ENCODE measurements around the gene OXSM.

OXSM gene

GRCh38 chr3:25789596-25790556 lies at the start of gene OXSM:
TSS of gene OXSM (plus strand) at chr3:25790090. CDS start at chr3:25791021, 931 bp downstream.
- DNase-seq (ENCODE audit: low read depth in 3 of 3), result peak; percentile 86 to 93 (median 90)

GRCh38 chr3:25744470-25744869 lies 45.4 kb upstream of the OXSM start:
- DNase-seq (ENCODE audit: low read depth in 3 of 3), result no peak

- no peak for DNase-seq (ENCODE audit: low read depth in 3 of 3)
Measured at GRCh38 chr3:25747033-25747432, 42.9 kb upstream of the OXSM start.

- DNase-seq (ENCODE audit: low read depth in 3 of 3), result no peak
Measured at GRCh38 chr3:25748189-25748588, 41.7 kb upstream of the OXSM start.

GRCh38 chr3:25749031-25749581 lies 40.8 kb upstream of the OXSM start:
- DNase-seq (ENCODE audit: low read depth in 3 of 3), result no peak

GRCh38 chr3:25751048-25751447 lies 38.8 kb upstream of the OXSM start:
- DNase-seq (ENCODE audit: low read depth in 3 of 3), result no peak

- no peak for DNase-seq (ENCODE audit: low read depth in 3 of 3)
Measured at GRCh38 chr3:25751725-25752124, 38.2 kb upstream of the OXSM start.

- no peak for DNase-seq (ENCODE audit: low read depth in 3 of 3)
Measured at GRCh38 chr3:25768851-25769250, 21.0 kb upstream of the OXSM start.

GRCh38 chr3:25775936-25776335 lies 14.0 kb upstream of the OXSM start:
- no peak for DNase-seq (ENCODE audit: low read depth in 3 of 3)

GRCh38 chr3:25780618-25781017 lies 9.3 kb upstream of the OXSM start:
- no peak for DNase-seq (ENCODE audit: low read depth in 3 of 3)

GRCh38 chr3:25781145-25781757 lies 8.6 kb upstream of the OXSM start:
- DNase-seq (ENCODE audit: low read depth in 3 of 3), result no peak

- no peak for DNase-seq (ENCODE audit: low read depth in 3 of 3)
Measured at GRCh38 chr3:25781758-25782594, 7.9 kb upstream of the OXSM start.

- DNase-seq (ENCODE audit: low read depth in 3 of 3), result no peak
Measured at GRCh38 chr3:25782636-25782937, 7.3 kb upstream of the OXSM start.

GRCh38 chr3:25782938-25783660 lies 6.8 kb upstream of the OXSM start, which contains the start of gene NGLY1:
TSS of gene NGLY1 (minus strand) at chr3:25783443. CDS start at chr3:25783390, 53 bp downstream.
- peak; percentile 67 to 79 (median 77) for DNase-seq (ENCODE audit: low read depth in 3 of 3)

- DNase-seq (ENCODE audit: low read depth in 3 of 3), result peak in 1 of 3 experiments; percentile 20
Measured at GRCh38 chr3:25783661-25784512, 6.0 kb upstream of the OXSM start.

GRCh38 chr3:25784971-25785370 lies 4.9 kb upstream of the OXSM start:
- no peak for DNase-seq (ENCODE audit: low read depth in 3 of 3)

- DNase-seq (ENCODE audit: low read depth in 3 of 3), result no peak
Measured at GRCh38 chr3:25785826-25786225, 4.1 kb upstream of the OXSM start.

GRCh38 chr3:25787689-25788088 lies 2.2 kb upstream of the OXSM start:
- DNase-seq (ENCODE audit: low read depth in 3 of 3), result no peak

GRCh38 chr3:25789209-25789595 lies 688 bp upstream of the OXSM start:
- no peak for DNase-seq (ENCODE audit: low read depth in 3 of 3)

GRCh38 chr3:25801786-25802185 lies 11.9 kb downstream of the OXSM start:
- DNase-seq (ENCODE audit: low read depth in 3 of 3), result no peak

Measured in stimulated activated CD4-positive, alpha-beta T cell treated with anti-CD3 and anti-CD28 coated beads, TNF-alpha, amount 100 ng/mL, for 24 hours (primary cell).